ENCODE data around the gene APEH.

Gene APEH

GRCh38 chr3:49646236-49646635 is 27.9 kb upstream of the APEH start:
- DNase-seq (ENCODE audit: extremely low spot score) = no peak
- ChIA-PET CTCF (no interaction called here), POLR2A (interaction anchor here (1.6 kb wide), 1 partner anchor 106 kb away, joined by 3 read pairs; no protein-coding TSS in a partner anchor)
- TF ChIP-seq, protein P1, sequence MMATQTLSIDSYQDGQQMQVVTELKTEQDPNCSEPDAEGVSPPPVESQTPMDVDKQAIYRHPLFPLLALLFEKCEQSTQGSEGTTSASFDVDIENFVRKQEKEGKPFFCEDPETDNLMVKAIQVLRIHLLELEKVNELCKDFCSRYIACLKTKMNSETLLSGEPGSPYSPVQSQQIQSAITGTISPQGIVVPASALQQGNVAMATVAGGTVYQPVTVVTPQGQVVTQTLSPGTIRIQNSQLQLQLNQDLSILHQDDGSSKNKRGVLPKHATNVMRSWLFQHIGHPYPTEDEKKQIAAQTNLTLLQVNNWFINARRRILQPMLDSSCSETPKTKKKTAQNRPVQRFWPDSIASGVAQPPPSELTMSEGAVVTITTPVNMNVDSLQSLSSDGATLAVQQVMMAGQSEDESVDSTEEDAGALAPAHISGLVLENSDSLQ (IDR thresholded peaks at IDR 0.05) = no peak
- TF ChIP-seq TARDBP (IDR thresholded peaks at IDR 0.05) (no peak), SP1 (IDR thresholded peaks at IDR 0.05) (no peak), BHLHE40 (IDR thresholded peaks at IDR 0.05; ENCODE audit: borderline replicate concordance) (no peak), SUZ12 (IDR thresholded peaks at IDR 0.05) (no peak), LEF1 (IDR thresholded peaks at IDR 0.05; ENCODE audit: borderline replicate concordance) (no peak), FOXK2 (IDR thresholded peaks at IDR 0.05) (no peak), ELF4 (IDR thresholded peaks at IDR 0.05) (no peak)

DNA sequence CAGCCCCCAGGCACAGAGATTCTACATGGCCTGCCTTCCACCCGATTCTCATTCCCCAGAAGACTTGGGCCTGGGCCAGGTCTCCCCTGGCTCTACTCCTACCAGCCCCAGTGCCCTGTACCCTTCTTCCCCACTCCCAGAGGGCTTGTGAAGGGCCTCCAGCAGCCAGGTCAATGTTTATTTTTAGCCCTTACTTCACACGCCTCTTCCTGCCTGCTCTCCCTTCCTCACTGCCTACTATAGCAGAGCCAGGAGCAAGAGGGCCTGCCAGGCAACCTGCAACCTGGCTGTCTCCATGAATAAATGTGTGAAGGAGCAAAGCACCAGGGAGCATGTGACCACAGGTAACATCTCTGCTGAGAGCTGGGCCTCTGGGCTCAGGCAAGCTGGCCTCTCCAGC is 26.4 kb upstream of the APEH start:
- no peak for DNase-seq (ENCODE audit: extremely low spot score)
- CTCF ChIA-PET = no interaction called here
- POLR2A ChIA-PET = interaction anchor here (1.6 kb wide), 1 partner anchor 108 kb away, joined by 3 read pairs; no protein-coding TSS in a partner anchor
- no peak for TF ChIP-seq SUZ12 (IDR thresholded peaks at IDR 0.05)
- TF ChIP-seq FOXM1 (IDR thresholded peaks at IDR 0.05; ENCODE audit: borderline replicate concordance) = no peak
- no peak for TF ChIP-seq FOXA1 (IDR thresholded peaks at IDR 0.05)
- TF ChIP-seq, protein P1 (IDR thresholded peaks at IDR 0.05) = no peak
- no peak for TF ChIP-seq FOXK2 (IDR thresholded peaks at IDR 0.05)
- TF ChIP-seq BHLHE40 (IDR thresholded peaks at IDR 0.05; ENCODE audit: borderline replicate concordance) = no peak
- TF ChIP-seq CTBP1 (IDR thresholded peaks at IDR 0.05; ENCODE audit: borderline replicate concordance) = no peak
- TF ChIP-seq LEF1 (IDR thresholded peaks at IDR 0.05; ENCODE audit: borderline replicate concordance) = no peak
- TF ChIP-seq NFRKB (IDR thresholded peaks at IDR 0.05) = no peak
- no peak for TF ChIP-seq L3MBTL2 (conservative IDR thresholded peaks at IDR 0.05)
- TF ChIP-seq TARDBP (IDR thresholded peaks at IDR 0.05) = no peak
- no peak for TF ChIP-seq HDGF (IDR thresholded peaks at IDR 0.05; ENCODE audit: borderline replicate concordance)
- no peak for TF ChIP-seq ARNT (IDR thresholded peaks at IDR 0.05)
- no peak for TF ChIP-seq SP1 (IDR thresholded peaks at IDR 0.05)
- TF ChIP-seq ELF4 (IDR thresholded peaks at IDR 0.05) = no peak
- no peak for TF ChIP-seq ZNF384 (IDR thresholded peaks at IDR 0.05)

- TF ChIP-seq, protein P1 (IDR thresholded peaks at IDR 0.05) = no peak
- no peak for DNase-seq (ENCODE audit: extremely low spot score)
- POLR2A ChIA-PET = no interaction called here
- CTCF ChIA-PET = no interaction called here
Observed at GRCh38 chr3:49648354-49649019, 25.7 kb upstream of the APEH start.

DNA sequence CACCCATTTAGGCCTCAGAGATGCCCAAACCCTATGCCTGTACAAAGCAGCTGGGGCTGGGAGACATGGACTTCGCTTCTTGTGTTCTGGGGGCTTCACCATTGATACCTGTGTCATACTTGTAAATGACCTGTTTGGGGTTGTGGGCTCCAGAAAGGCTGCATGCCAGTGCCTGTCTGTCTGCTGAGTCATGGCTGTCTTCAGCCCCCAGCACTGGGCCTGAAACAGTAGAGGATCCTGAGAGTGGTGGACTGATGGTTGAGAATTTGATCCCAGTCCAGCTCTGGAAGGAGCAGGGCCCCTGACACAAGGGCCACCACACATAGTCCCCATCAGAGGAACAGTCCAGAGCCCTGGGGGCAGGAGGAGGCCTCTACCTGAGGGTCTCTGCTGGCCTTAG is 24.6 kb upstream of the APEH start:
- ChIA-PET CTCF (no interaction called here), POLR2A (no interaction called here)
- no peak for DNase-seq (ENCODE audit: extremely low spot score)
- TF ChIP-seq L3MBTL2 (conservative IDR thresholded peaks at IDR 0.05) (no peak), HDGF (IDR thresholded peaks at IDR 0.05; ENCODE audit: borderline replicate concordance) (no peak), SP1 (IDR thresholded peaks at IDR 0.05) (no peak), TARDBP (IDR thresholded peaks at IDR 0.05) (no peak), SUZ12 (IDR thresholded peaks at IDR 0.05) (no peak), BHLHE40 (IDR thresholded peaks at IDR 0.05; ENCODE audit: borderline replicate concordance) (no peak), ZNF384 (IDR thresholded peaks at IDR 0.05) (no peak), ARNT (IDR thresholded peaks at IDR 0.05) (no peak), FOXM1 (IDR thresholded peaks at IDR 0.05; ENCODE audit: borderline replicate concordance) (no peak)
- TF ChIP-seq, protein P1 (IDR thresholded peaks at IDR 0.05) = no peak

DNA sequence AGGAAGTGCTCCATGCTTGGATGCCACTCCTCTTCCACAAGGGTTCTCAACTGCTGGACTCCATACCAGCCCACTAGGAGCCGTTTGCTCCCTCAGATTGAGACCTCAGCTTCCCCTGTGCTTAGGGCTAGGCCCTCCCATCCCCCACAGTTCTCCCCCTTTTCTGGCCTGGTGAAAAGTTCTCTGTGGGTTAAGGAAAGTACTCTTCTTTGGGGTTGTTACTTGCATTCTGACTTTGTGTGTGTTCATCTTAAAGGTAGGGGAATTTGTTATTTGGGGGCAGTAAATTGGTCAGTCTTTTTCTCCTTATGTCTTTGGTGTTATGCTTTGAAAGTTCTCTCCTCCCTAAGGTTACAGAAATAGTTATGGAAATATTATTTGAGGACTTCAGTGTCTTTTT is 24.0 kb upstream of the APEH start:
- ChIA-PET CTCF (no interaction called here), POLR2A (no interaction called here)
- DNase-seq (ENCODE audit: extremely low spot score) = no peak
- TF ChIP-seq NFRKB (IDR thresholded peaks at IDR 0.05) = no peak
- no peak for TF ChIP-seq ELF4 (IDR thresholded peaks at IDR 0.05)
- no peak for TF ChIP-seq LEF1 (IDR thresholded peaks at IDR 0.05; ENCODE audit: borderline replicate concordance)
- no peak for TF ChIP-seq ARNT (IDR thresholded peaks at IDR 0.05)
- no peak for TF ChIP-seq HDGF (IDR thresholded peaks at IDR 0.05; ENCODE audit: borderline replicate concordance)
- TF ChIP-seq L3MBTL2 (conservative IDR thresholded peaks at IDR 0.05) = no peak
- TF ChIP-seq FOXK2 (IDR thresholded peaks at IDR 0.05) = no peak
- no peak for TF ChIP-seq ZNF384 (IDR thresholded peaks at IDR 0.05)
- TF ChIP-seq CTBP1 (IDR thresholded peaks at IDR 0.05; ENCODE audit: borderline replicate concordance) = no peak

- ChIA-PET POLR2A (no interaction called here), CTCF (no interaction called here)
- TF ChIP-seq HDGF (IDR thresholded peaks at IDR 0.05; ENCODE audit: borderline replicate concordance) = no peak
- no peak for TF ChIP-seq FOXA1 (IDR thresholded peaks at IDR 0.05)
- no peak for TF ChIP-seq BHLHE40 (IDR thresholded peaks at IDR 0.05; ENCODE audit: borderline replicate concordance)
- no peak for TF ChIP-seq CTBP1 (IDR thresholded peaks at IDR 0.05; ENCODE audit: borderline replicate concordance)
- no peak for TF ChIP-seq L3MBTL2 (conservative IDR thresholded peaks at IDR 0.05)
- TF ChIP-seq ZNF384 (IDR thresholded peaks at IDR 0.05) = no peak
- no peak for TF ChIP-seq SUZ12 (IDR thresholded peaks at IDR 0.05)
- TF ChIP-seq, protein P1 (IDR thresholded peaks at IDR 0.05) = no peak
- no peak for TF ChIP-seq SP1 (IDR thresholded peaks at IDR 0.05)
- no peak for TF ChIP-seq ELF4 (IDR thresholded peaks at IDR 0.05)
- TF ChIP-seq NFRKB (IDR thresholded peaks at IDR 0.05) = no peak
- no peak for TF ChIP-seq LEF1 (IDR thresholded peaks at IDR 0.05; ENCODE audit: borderline replicate concordance)
- no peak for TF ChIP-seq FOXK2 (IDR thresholded peaks at IDR 0.05)
- TF ChIP-seq FOXM1 (IDR thresholded peaks at IDR 0.05; ENCODE audit: borderline replicate concordance) = no peak
- TF ChIP-seq ARNT (IDR thresholded peaks at IDR 0.05) = no peak
- no peak for TF ChIP-seq TARDBP (IDR thresholded peaks at IDR 0.05)
- DNase-seq (ENCODE audit: extremely low spot score) = no peak
Observed at GRCh38 chr3:49650637-49651036, 23.5 kb upstream of the APEH start.
